DND-41 (cell line): Measurements from ENCODE around the gene ACE.

Experiments used
- EZH2 ChIP-seq: IDR thresholded peaks from 3 replicates; pipeline ENCODE4 v1.6.1; 2012; ENCODE audit warnings: borderline replicate concordance, low read depth, mild to moderate bottlenecking, moderate library complexity, low read length, inconsistent platforms; ENCODE audit not compliant: severe bottlenecking
- TF ChIP-seq, protein P1 (sequence below): IDR thresholded peaks from 2 replicates; pipeline ENCODE4 v1.5.1; 2012; ENCODE audit warnings: borderline replicate concordance, low read length, moderate library complexity, mild to moderate bottlenecking; ENCODE audit not compliant: poor library complexity, severe bottlenecking; ENCODE audit errors: extremely low read depth

DNA sequence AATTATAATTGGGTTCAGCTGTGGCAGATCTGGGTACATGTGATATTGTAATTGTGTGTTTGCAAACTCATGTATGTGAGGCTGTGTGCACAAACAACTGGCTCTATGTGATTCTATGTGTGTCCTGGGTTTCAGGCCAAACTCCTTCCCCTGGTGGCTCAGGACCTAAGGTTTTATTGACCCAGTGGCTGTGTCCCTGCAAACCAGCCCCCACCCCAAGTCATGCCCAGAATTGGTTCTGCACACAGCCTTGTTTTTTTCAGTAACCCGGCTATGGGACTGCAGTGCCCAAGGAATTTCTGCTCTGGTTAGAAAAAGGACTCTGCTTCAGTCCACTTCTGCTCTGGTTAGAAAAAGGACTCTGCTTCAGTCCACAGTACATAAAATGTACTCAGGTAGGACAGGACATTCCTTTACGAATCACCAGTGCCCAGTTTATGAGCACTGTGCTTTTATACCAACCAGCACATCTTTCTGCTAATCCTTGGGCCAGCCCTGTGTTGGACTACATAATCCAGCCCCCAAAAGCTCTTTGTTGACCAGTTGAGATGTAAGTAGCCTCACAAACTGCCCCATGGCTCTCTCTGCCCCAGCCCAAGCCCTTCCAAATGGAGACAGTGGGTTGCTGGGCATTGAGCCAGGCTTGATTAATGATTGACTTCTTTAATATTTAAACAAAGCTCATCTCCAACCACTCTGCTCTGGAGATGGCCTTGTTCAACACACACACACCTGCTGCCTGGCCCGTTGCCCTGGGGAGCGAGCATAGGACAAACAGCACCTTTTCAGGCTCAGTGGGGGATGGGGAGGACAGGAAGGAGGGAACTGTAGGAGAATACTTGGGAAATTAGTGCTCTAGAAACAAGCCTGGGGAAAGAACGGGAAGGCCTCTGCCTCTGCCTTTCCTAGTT, 43.4 kb downstream of the ACE start:
- TF ChIP-seq, protein P1, sequence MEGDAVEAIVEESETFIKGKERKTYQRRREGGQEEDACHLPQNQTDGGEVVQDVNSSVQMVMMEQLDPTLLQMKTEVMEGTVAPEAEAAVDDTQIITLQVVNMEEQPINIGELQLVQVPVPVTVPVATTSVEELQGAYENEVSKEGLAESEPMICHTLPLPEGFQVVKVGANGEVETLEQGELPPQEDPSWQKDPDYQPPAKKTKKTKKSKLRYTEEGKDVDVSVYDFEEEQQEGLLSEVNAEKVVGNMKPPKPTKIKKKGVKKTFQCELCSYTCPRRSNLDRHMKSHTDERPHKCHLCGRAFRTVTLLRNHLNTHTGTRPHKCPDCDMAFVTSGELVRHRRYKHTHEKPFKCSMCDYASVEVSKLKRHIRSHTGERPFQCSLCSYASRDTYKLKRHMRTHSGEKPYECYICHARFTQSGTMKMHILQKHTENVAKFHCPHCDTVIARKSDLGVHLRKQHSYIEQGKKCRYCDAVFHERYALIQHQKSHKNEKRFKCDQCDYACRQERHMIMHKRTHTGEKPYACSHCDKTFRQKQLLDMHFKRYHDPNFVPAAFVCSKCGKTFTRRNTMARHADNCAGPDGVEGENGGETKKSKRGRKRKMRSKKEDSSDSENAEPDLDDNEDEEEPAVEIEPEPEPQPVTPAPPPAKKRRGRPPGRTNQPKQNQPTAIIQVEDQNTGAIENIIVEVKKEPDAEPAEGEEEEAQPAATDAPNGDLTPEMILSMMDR = no peak
- TF ChIP-seq EZH2 = no peak
